Measurements from ENCODE around the gene WDFY2. TPM values are rescaled to one million over a fixed set of nuclear protein-coding genes. Genes with fewer than 3 reads are reported as not detected.
"Not testable (repeated sequence)": the region's sequence is repeated elsewhere in the genome, so short reads cannot be mapped to it uniquely, and the experiment has no call there.

WDFY2 gene
- total RNA-seq, 1 experiment from 2014 or later: 4.1 TPM

- Histone ChIP-seq H3K4me1 (ENCODE audit: insufficient read depth, low read length) (no peaks in the 10 kb centered on the region), H3K9me2 (replicated peaks; ENCODE audit: low read length) (no peaks in the 10 kb centered on the region), H3F3A (ENCODE audit: low read length, unreplicated experiment) (no peaks in the 10 kb centered on the region), H4K20me1 (ENCODE audit: low read length) (no peaks in the 10 kb centered on the region), H2AFZ (ENCODE audit: low read length) (0 out of 2 replicates have a peak overlapping the region, but pooled peaks have one; percentile 13), H3K4me3 (ENCODE audit: low read length) (no peak overlapping the region), H3K27ac (ENCODE audit: low read length) (no peak overlapping the region), H3K79me2 (ENCODE audit: low read length) (no peaks in the 10 kb centered on the region), H3K36me3 (ENCODE audit: low read depth, low read length) (no peaks in the 10 kb centered on the region), H3K9me3 (ENCODE audit: low read length) (no peaks in the 10 kb centered on the region), H3K4me2 (ENCODE audit: low read length) (no peak overlapping the region), H3K9ac (ENCODE audit: low read length) (no peak overlapping the region), H3K27me3 (ENCODE audit: low read length) (no peaks in the 10 kb centered on the region)
- no TSS peak for BruUV-seq (replicated peaks)
- no peak for ATAC-seq
- CTCF ChIA-PET: no interaction called here
- TF ChIP-seq EZH2 (IDR thresholded peaks at IDR 0.05; ENCODE audit: low read length, unreplicated experiment) (no peak), CTCF (conservative IDR thresholded peaks at IDR 0.05; ENCODE audit: low read depth, low read length) (no peak), EZH2phosphoT487 (IDR thresholded peaks at IDR 0.05; ENCODE audit: borderline replicate concordance, low read length) (no peak)
- POLR2A ChIA-PET (ENCODE audit: unreplicated experiment): no interaction called here
- intact Hi-C loops (cut with micrococcal nuclease): no loop called here
- no peak for DNase-seq
These were observed 41.7 kb upstream of the WDFY2 start for GRCh38 chr13:51542346-51543242.

GRCh38 chr13:51545446-51545845 lies 38.8 kb upstream of the WDFY2 start:
- H3K27ac ChIP-seq (ENCODE audit: low read length); H3K9me3 ChIP-seq (ENCODE audit: low read length); DNase-seq; H3K9ac ChIP-seq (ENCODE audit: low read length); H3K4me1 ChIP-seq (ENCODE audit: insufficient read depth, low read length); BruUV-seq (replicated peaks); H2AFZ ChIP-seq (ENCODE audit: low read length); H3K9me2 ChIP-seq (replicated peaks; ENCODE audit: low read length); H3F3A ChIP-seq (ENCODE audit: low read length, unreplicated experiment); H3K27me3 ChIP-seq (ENCODE audit: low read length); H3K4me3 ChIP-seq (ENCODE audit: low read length); H3K79me2 ChIP-seq (ENCODE audit: low read length); CTCF ChIA-PET; intact Hi-C loops (cut with micrococcal nuclease); ATAC-seq; POLR2A ChIA-PET (ENCODE audit: unreplicated experiment); H4K20me1 ChIP-seq (ENCODE audit: low read length); H3K36me3 ChIP-seq (ENCODE audit: low read depth, low read length); H3K4me2 ChIP-seq (ENCODE audit: low read length): not testable (repeated sequence)

GRCh38 chr13:51547425-51548176 lies 36.7 kb upstream of the WDFY2 start:
- intact Hi-C loops (cut with micrococcal nuclease): no loop called here
- Histone ChIP-seq H3K4me1 (ENCODE audit: insufficient read depth, low read length) (no peaks in the 10 kb centered on the region), H3F3A (ENCODE audit: low read length, unreplicated experiment) (no peaks in the 10 kb centered on the region), H3K27me3 (ENCODE audit: low read length) (no peaks in the 10 kb centered on the region), H3K27ac (ENCODE audit: low read length) (no peak overlapping the region), H3K9me2 (replicated peaks; ENCODE audit: low read length) (no peaks in the 10 kb centered on the region), H3K4me2 (ENCODE audit: low read length) (no peak overlapping the region), H2AFZ (ENCODE audit: low read length) (no peak overlapping the region), H3K9ac (ENCODE audit: low read length) (no peak overlapping the region), H3K36me3 (ENCODE audit: low read depth, low read length) (no peaks in the 10 kb centered on the region), H3K79me2 (ENCODE audit: low read length) (no peaks in the 10 kb centered on the region), H3K9me3 (ENCODE audit: low read length) (no peaks in the 10 kb centered on the region), H3K4me3 (ENCODE audit: low read length) (no peak overlapping the region), H4K20me1 (ENCODE audit: low read length) (no peaks in the 10 kb centered on the region)
- POLR2A ChIA-PET (ENCODE audit: unreplicated experiment): no interaction called here
- no TSS peak for BruUV-seq (replicated peaks)
- no peak for ATAC-seq
- CTCF ChIA-PET: no interaction called here
- DNase-seq: no peak
- TF ChIP-seq EZH2phosphoT487 (IDR thresholded peaks at IDR 0.05; ENCODE audit: borderline replicate concordance, low read length) (no peak), EZH2 (IDR thresholded peaks at IDR 0.05; ENCODE audit: low read length, unreplicated experiment) (no peak), CTCF (conservative IDR thresholded peaks at IDR 0.05; ENCODE audit: low read depth, low read length) (no peak)

Data from PC-3 (cell line).